SJSA1 (cell line): ENCODE measurements around the gene SLC6A9. TPM values are rescaled to one million over a fixed set of nuclear protein-coding genes. Genes with fewer than 3 reads are reported as not detected.
A peak's percentile ranks its signal among the peaks of the same experiment; 100 is the strongest.

Experiments
- DNase-seq, 2 experiments: peaks; one replicate each; pipeline ENCODE4 v3.0.0-alpha.2; 2015 to 2020; ENCODE audit warnings: low spot score in 2 of 2, low read depth in 1 of 2
- H3K27ac ChIP-seq: fragments of 250-450 bp; sonication (Bioruptor Pico); 2 replicates; pipeline ENCODE4 v1.5.1; 2020; ENCODE audit warnings: mild to moderate bottlenecking, moderate library complexity
- H3K27me3 ChIP-seq: fragments of 250-450 bp; sonication (Bioruptor Pico); replicated peaks from 2 replicates; pipeline ENCODE4 v1.5.1; 2020; ENCODE audit warnings: mild to moderate bottlenecking, moderate library complexity
- H3K36me3 ChIP-seq: fragments of 250-450 bp; sonication (Bioruptor Pico); 2 replicates; pipeline ENCODE4 v1.5.1; 2020; ENCODE audit warnings: mild to moderate bottlenecking
- H3K4me1 ChIP-seq: fragments of 250-450 bp; sonication (Bioruptor Pico); replicated peaks from 2 replicates; pipeline ENCODE4 v1.6.1; 2021; ENCODE audit warnings: mild to moderate bottlenecking
- H3K4me3 ChIP-seq: fragments of 250-450 bp; sonication (Bioruptor Pico); 2 replicates; pipeline ENCODE4 v1.5.1; 2020; ENCODE audit warnings: mild to moderate bottlenecking
- H3K9me3 ChIP-seq: fragments of 250-450 bp; sonication (Bioruptor Pico); replicated peaks from 2 replicates; pipeline ENCODE4 v1.5.1; 2020; ENCODE audit warnings: mild to moderate bottlenecking
- total RNA-seq: library from RNA; depleted of rRNA; stranded (reverse); fragments of >200 nt; shearing (Covaris generic); gene quantifications from 2 replicates; pipeline ENCODE4 v1.2.3, GENCODE V29; 2014

The SLC6A9 gene
- total RNA-seq, 1 experiment from 2014 or later = 0.66 TPM

- no peak overlapping the region for H3K27ac ChIP-seq
- no peak for DNase-seq
Observed at GRCh38 chr1:43976045-43976444, 55.2 kb downstream of the SLC6A9 start.

GRCh38 chr1:43975249-43975961 is 55.9 kb downstream of the SLC6A9 start:
- Histone ChIP-seq H3K9me3 (no peaks in the 10 kb centered on the region), H3K27me3 (no peaks in the 10 kb centered on the region), H3K4me1 (peaks cover 49% of the 10 kb centered on the region), H3K27ac (peak overlapping the region; percentile 57), H3K4me3 (peak overlapping the region; percentile 88), H3K36me3 (peaks cover 61% of the 10 kb centered on the region)
- DNase-seq = no peak

More at GRCh38 chr1:43976045-43976444, 55.2 kb downstream of the SLC6A9 start:
- Histone ChIP-seq H3K4me3 (peak overlapping the region; percentile 88), H3K4me1 (peaks cover 46% of the 10 kb centered on the region), H3K36me3 (peaks cover 68% of the 10 kb centered on the region), H3K9me3 (no peaks in the 10 kb centered on the region), H3K27me3 (no peaks in the 10 kb centered on the region)

- no peaks in the 10 kb centered on the region for H3K9me3 ChIP-seq
- H3K27me3 ChIP-seq = no peaks in the 10 kb centered on the region
- peak within 1 kb of the TSS; percentile 88 for H3K4me3 ChIP-seq
- H3K36me3 ChIP-seq = peaks cover 59% of the 10 kb centered on the region
- peak; percentile 87 to 96 for DNase-seq
- H3K4me1 ChIP-seq = peaks cover 42% of the 10 kb centered on the region
- H3K27ac ChIP-seq = peak within 1 kb of the TSS; percentile 57
Observed at GRCh38 chr1:43974443-43975248, 56.6 kb downstream of the SLC6A9 start, which contains the start of gene ATP6V0B. ATP6V0B (plus strand) TSS chr1:43974960; CDS start chr1:43975041, 81 bp downstream.

GRCh38 chr1:43973981-43974442 is 57.2 kb downstream of the SLC6A9 start:
- Histone ChIP-seq H3K4me3 (peak overlapping the region; percentile 88), H3K36me3 (peaks cover 59% of the 10 kb centered on the region), H3K4me1 (peaks cover 42% of the 10 kb centered on the region), H3K9me3 (no peaks in the 10 kb centered on the region), H3K27me3 (no peaks in the 10 kb centered on the region), H3K27ac (no peak overlapping the region)
- DNase-seq = no peak

GRCh38 chr1:43971336-43971980 is 59.8 kb downstream of the SLC6A9 start:
- H3K9me3 ChIP-seq = no peaks in the 10 kb centered on the region
- no peak for DNase-seq
- H3K4me1 ChIP-seq = peaks cover 23% of the 10 kb centered on the region
- H3K27me3 ChIP-seq = no peaks in the 10 kb centered on the region
- H3K27ac ChIP-seq = no peak overlapping the region
- peaks cover 42% of the 10 kb centered on the region for H3K36me3 ChIP-seq
- H3K4me3 ChIP-seq = no peak overlapping the region

GRCh38 chr1:43970911-43971310 is 60.4 kb downstream of the SLC6A9 start:
- no peak overlapping the region for H3K4me3 ChIP-seq
- peaks cover 37% of the 10 kb centered on the region for H3K36me3 ChIP-seq
- H3K27ac ChIP-seq = no peak overlapping the region
- DNase-seq = no peak
- no peaks in the 10 kb centered on the region for H3K27me3 ChIP-seq
- no peaks in the 10 kb centered on the region for H3K9me3 ChIP-seq
- H3K4me1 ChIP-seq = peaks cover 17% of the 10 kb centered on the region

- DNase-seq = no peak
- Histone ChIP-seq H3K4me1 (peaks cover 13% of the 10 kb centered on the region), H3K4me3 (peak overlapping the region; percentile 61), H3K27me3 (no peaks in the 10 kb centered on the region), H3K9me3 (no peaks in the 10 kb centered on the region), H3K36me3 (peaks cover 35% of the 10 kb centered on the region), H3K27ac (no peak overlapping the region)
Observed at GRCh38 chr1:43970502-43970901, 60.8 kb downstream of the SLC6A9 start.

GRCh38 chr1:43969746-43970466 is 61.4 kb downstream of the SLC6A9 start, which contains the start of gene DPH2:
DPH2 (plus strand) TSS chr1:43970010; CDS start chr1:43970176, 166 bp downstream.
- DNase-seq = peak; percentile 83 to 98
- H3K4me3 ChIP-seq = peak within 1 kb of the TSS; percentile 61
- H3K27ac ChIP-seq = no peak within 1 kb of the TSS
- no peaks in the 10 kb centered on the region for H3K27me3 ChIP-seq
- peaks cover 31% of the 10 kb centered on the region for H3K36me3 ChIP-seq
- no peaks in the 10 kb centered on the region for H3K9me3 ChIP-seq
- peaks cover 13% of the 10 kb centered on the region for H3K4me1 ChIP-seq

- peaks cover 29% of the 10 kb centered on the region for H3K36me3 ChIP-seq
- no peak overlapping the region for H3K4me3 ChIP-seq
- DNase-seq = no peak
Observed at GRCh38 chr1:43969416-43969745, 61.9 kb downstream of the SLC6A9 start.

GRCh38 chr1:43968348-43968948 is 62.8 kb downstream of the SLC6A9 start:
- peaks cover 29% of the 10 kb centered on the region for H3K36me3 ChIP-seq
- no peaks in the 10 kb centered on the region for H3K9me3 ChIP-seq
- H3K4me1 ChIP-seq = peaks cover 6% of the 10 kb centered on the region
- peak in 1 of 2 experiments; percentile 4 for DNase-seq
- H3K4me3 ChIP-seq = no peak overlapping the region
- H3K27me3 ChIP-seq = no peaks in the 10 kb centered on the region
- no peak overlapping the region for H3K27ac ChIP-seq

More at GRCh38 chr1:43969416-43969745, 61.9 kb downstream of the SLC6A9 start:
- no peaks in the 10 kb centered on the region for H3K9me3 ChIP-seq
- peaks cover 11% of the 10 kb centered on the region for H3K4me1 ChIP-seq
- no peak overlapping the region for H3K27ac ChIP-seq
- no peaks in the 10 kb centered on the region for H3K27me3 ChIP-seq

GRCh38 chr1:43965316-43965715 is 65.9 kb downstream of the SLC6A9 start:
- H3K27me3 ChIP-seq = no peaks in the 10 kb centered on the region
- H3K4me3 ChIP-seq = no peak overlapping the region
- H3K36me3 ChIP-seq = peaks cover 21% of the 10 kb centered on the region
- H3K27ac ChIP-seq = no peak overlapping the region
- DNase-seq = no peak
- H3K9me3 ChIP-seq = no peaks in the 10 kb centered on the region
- H3K4me1 ChIP-seq = no peaks in the 10 kb centered on the region; the same call in 1 of the 2 replicates

GRCh38 chr1:43963890-43964289 is 67.4 kb downstream of the SLC6A9 start:
- Histone ChIP-seq H3K4me1 (no peaks in the 10 kb centered on the region), H3K9me3 (no peaks in the 10 kb centered on the region), H3K27ac (no peak overlapping the region), H3K27me3 (no peaks in the 10 kb centered on the region), H3K36me3 (peaks cover 29% of the 10 kb centered on the region), H3K4me3 (no peak overlapping the region)
- no peak for DNase-seq

GRCh38 chr1:43963006-43963405 is 68.3 kb downstream of the SLC6A9 start:
- Histone ChIP-seq H3K4me3 (no peak overlapping the region), H3K4me1 (no peaks in the 10 kb centered on the region), H3K9me3 (no peaks in the 10 kb centered on the region), H3K27ac (no peak overlapping the region), H3K27me3 (no peaks in the 10 kb centered on the region), H3K36me3 (peaks cover 31% of the 10 kb centered on the region)
- DNase-seq = no peak
